B cell (primary cell): ENCODE results near the gene TXNDC11.

Experiments used
- CTCF ChIP-seq: fragments of 200-600 bp; IDR thresholded peaks from one replicate; pipeline ENCODE4 v1.8.0; 2022; ENCODE audit warnings: antibody characterized with exemption, mild to moderate bottlenecking
- EZH2 ChIP-seq: IDR thresholded peaks from 2 replicates; pipeline ENCODE4 v1.6.1; 2012; ENCODE audit warnings: borderline replicate concordance, low read depth, mild to moderate bottlenecking, moderate library complexity, low read length; ENCODE audit not compliant: insufficient read depth, poor library complexity, severe bottlenecking

GRCh38 chr16:11750056-11750455 lies 7.4 kb upstream of the TXNDC11 start:
- TF ChIP-seq CTCF, result no peak
- TF ChIP-seq EZH2, result no peak
